HK-2 (cell line): ENCODE results near the gene ARL16.

Source experiments
- DNase-seq: peaks from one replicate; pipeline ENCODE4 v3.0.0-alpha.2; 2018; ENCODE audit not compliant: unreplicated experiment

Gene ARL16

GRCh38 chr17:81666342-81667191 lies 17.0 kb downstream of the ARL16 start, which contains the start of the genes CCDC137 and OXLD1:
Gene CCDC137, plus strand, starts transcription at chr17:81666737. Its CDS starts 30 bp downstream, at chr17:81666767.
Gene OXLD1, minus strand, starts transcription at chr17:81666605. Its CDS starts 28 bp downstream, at chr17:81666577.
- peak; percentile 97 for DNase-seq

GRCh38 chr17:81666092-81666341 lies 17.6 kb downstream of the ARL16 start:
- DNase-seq = no peak

- peak; percentile 77 for DNase-seq
These were observed 18.1 kb downstream of the ARL16 start for GRCh38 chr17:81665205-81666091.

GRCh38 chr17:81664051-81664470 lies 19.5 kb downstream of the ARL16 start:
- DNase-seq = no peak

GRCh38 chr17:81662002-81662401 lies 21.6 kb downstream of the ARL16 start:
- no peak for DNase-seq

GRCh38 chr17:81660441-81660840 lies 23.2 kb downstream of the ARL16 start:
- no peak for DNase-seq

- no peak for DNase-seq
These were observed 24.6 kb downstream of the ARL16 start for GRCh38 chr17:81659038-81659437.

- DNase-seq = no peak
These were observed 26.8 kb downstream of the ARL16 start for GRCh38 chr17:81656835-81657234.

GRCh38 chr17:81656118-81656743 lies 27.4 kb downstream of the ARL16 start, which contains the start of gene PDE6G:
Gene PDE6G, minus strand, starts transcription at chr17:81656542. Its CDS starts 3,237 bp downstream, at chr17:81653305.
- DNase-seq = no peak

GRCh38 chr17:81655378-81656117 lies 28.0 kb downstream of the ARL16 start:
- no peak for DNase-seq

- no peak for DNase-seq
These were observed 30.5 kb downstream of the ARL16 start for GRCh38 chr17:81652906-81653771.

- peak; percentile 85 for DNase-seq
These were observed 31.9 kb downstream of the ARL16 start for GRCh38 chr17:81651692-81652091.

- DNase-seq = no peak
These were observed 32.6 kb downstream of the ARL16 start for GRCh38 chr17:81650951-81651350.

GRCh38 chr17:81648707-81649085 lies 34.9 kb downstream of the ARL16 start:
- DNase-seq = no peak

GRCh38 chr17:81648013-81648706 lies 35.4 kb downstream of the ARL16 start:
- no peak for DNase-seq

GRCh38 chr17:81647640-81648012 lies 36.0 kb downstream of the ARL16 start:
- no peak for DNase-seq

- no peak for DNase-seq
These were observed 36.6 kb downstream of the ARL16 start for GRCh38 chr17:81646869-81647600.

GRCh38 chr17:81644976-81645952 lies 38.3 kb downstream of the ARL16 start:
- no peak for DNase-seq
